EL (cell line): ENCODE data around the gene AMFR.
A peak's percentile ranks its signal among the peaks of the same experiment; 100 is the strongest.
"Not testable (repeated sequence)": the region's sequence is repeated elsewhere in the genome, so short reads cannot be mapped to it uniquely, and the experiment has no call there.

Source experiments
- DNase-seq: peaks from one replicate; pipeline ENCODE4 v3.0.0-alpha.2; 2016

AMFR gene

DNA sequence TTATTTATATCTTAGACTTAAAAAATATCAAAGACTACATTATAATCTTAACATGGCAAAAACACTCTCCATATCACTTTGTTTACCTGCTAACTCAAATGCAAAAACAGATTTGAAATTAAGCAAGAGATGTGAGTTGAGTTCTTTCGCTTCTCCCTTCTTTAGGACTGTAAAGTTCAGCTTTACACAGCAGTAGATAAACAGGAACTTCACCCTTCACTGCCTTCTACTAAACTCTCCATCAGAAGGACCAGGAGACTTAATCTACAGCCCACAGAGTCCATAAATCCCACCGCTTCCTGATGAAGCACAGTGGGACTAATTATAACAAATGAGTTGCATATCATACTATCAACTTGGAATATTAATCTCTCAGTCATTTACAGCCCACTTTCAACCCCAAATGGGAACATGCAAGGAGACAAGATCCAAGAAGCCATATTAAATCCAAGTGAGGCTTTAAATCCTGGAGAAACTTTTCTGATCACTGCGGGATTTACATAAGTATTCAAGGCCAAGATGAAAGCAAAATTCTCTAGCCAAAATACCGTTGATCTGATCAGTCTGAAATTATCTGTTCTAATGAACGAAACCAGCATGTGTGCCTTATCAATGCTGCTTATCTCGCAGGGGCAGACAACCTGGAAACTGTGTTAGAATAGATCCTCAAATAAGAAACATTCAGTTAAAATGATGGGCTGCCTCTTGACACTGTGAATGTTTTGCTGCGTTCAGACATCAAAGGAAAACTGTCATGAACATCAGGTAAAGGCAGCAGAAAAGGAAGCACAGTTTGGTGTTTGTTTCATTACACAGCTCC is 1.6 kb downstream of the AMFR start:
- no peak for DNase-seq

DNA sequence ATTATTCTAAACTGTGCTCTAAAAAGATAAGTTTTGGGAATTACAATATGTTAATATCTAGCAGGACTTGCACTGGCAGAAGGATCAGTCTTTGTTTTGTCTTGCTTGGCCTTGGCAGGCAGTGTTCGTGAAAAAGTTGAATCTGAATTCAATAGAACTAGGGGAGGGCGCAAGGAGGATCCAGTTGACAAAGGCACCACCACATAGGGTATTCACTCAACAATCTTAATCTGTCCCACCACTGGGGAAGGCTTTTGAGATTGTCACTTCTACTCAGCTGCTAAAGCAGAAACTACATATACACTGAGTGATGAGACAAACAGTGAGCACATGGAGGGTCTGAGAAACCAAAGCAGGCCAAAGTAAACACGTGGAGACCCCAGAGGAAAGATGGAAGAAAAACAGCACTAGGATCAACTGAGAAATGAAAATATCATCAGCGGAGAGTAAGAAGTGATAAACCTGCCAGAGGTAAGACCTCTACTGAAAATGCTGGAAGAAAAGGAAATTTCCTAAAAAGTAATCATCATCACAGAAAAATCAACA is 2.4 kb downstream of the AMFR start:
- DNase-seq = no peak

DNA sequence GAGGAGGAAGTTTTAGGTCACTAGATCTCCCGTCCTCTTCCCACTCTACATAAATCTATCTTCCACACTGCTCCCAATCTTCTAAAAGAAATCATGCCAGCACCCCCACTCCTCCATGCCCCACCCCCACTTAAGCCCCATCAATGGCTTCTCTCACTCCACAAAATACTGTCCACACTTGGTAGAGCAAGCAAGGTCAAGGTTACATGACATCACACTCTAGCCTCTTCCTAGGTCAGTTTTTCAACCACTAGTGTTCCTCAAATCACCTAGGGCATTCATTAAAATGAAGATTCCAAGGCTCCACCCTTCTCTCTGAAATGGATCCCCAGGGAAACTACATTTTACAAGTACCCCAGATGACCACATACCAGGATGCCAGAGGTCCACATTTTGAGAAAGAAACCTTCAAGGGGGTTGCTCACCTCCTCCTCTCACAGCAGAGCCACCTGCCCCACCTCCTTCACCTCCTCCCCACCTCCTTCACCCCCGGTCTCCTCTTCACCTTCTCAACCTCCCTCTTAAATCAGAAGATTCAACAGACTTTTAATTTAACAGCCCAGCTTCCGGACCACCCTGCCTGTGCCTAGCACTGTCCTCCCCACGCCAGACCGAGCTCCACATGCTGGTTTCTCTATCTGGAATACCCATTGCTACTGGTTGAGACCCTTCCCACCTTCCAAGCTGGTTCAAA is 3.2 kb downstream of the AMFR start:
- no peak for DNase-seq

DNA sequence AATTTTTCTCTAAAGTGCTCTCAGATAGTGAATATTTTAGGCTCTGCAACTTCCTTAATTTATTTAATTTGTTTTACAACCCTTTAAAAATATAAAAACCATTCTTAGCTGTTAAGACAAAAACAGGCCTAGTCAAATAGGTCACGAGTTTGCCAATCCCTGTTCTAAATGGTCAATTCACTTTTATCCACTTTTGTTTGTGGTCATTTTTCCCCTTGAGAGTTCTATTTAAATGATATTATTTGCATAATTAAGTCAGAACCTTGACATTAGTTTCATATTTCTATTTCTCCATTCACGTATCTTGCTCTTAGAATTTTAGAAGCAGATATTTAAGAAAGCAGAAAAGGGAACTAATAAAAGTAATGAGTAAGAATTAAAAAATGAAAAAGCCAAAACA is 4.0 kb downstream of the AMFR start:
- no peak for DNase-seq

DNA sequence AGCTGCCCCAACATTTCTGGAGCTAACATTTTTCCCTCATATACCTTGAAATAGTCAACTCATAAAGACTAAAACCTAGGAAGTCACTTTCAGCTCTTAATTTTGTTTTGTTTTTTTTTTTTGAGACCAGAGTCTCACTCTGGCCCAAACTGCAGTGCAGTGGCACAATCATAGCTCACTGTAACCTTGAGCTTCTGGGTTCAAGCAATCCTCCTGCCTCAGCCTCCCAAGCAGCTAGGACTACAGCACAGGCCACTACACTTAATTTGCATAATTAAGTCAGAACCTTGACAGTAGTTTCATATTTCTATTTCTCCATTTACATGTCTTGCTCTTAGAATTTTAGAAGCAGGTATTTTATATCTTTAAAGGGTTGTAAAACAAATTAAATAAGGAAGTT is 4.7 kb downstream of the AMFR start:
- DNase-seq = no peak

DNA sequence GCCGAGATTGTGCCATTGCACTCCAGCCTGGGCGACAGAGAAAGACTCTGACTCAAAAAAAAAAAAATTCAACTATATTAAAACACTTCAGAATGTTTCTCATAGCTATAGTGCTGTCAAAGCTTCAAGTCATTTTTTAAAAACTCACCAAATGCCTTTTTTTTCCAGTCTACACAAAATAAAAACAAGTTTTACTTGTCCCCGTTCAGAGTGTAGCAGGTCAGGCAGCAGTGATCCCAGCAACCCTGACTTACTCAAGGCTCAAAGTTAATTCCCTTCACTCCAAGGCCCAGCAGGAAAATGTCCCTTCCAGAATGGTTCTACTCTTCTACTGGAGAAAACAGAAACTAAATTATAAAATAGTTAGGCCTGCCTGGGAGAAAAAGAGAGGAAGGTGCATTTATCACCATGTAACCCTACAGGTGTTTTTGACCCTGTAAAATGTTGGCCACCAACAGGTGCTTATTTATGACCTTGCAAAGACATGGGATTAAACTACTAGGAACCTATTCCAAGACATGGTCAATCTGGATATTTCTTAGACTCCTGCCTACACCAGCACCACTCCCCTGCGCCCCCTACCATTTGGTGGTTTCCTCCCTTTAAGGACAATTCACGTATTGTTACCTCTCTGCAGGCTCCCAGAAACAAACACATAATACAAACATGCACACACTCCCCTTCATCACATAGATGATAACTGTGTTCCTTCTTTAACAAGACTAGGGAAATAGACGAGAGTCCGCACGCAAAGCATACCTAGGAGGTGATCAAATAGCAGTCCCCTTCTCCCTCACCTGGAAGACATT is 5.4 kb downstream of the AMFR start:
- DNase-seq = no peak

DNA sequence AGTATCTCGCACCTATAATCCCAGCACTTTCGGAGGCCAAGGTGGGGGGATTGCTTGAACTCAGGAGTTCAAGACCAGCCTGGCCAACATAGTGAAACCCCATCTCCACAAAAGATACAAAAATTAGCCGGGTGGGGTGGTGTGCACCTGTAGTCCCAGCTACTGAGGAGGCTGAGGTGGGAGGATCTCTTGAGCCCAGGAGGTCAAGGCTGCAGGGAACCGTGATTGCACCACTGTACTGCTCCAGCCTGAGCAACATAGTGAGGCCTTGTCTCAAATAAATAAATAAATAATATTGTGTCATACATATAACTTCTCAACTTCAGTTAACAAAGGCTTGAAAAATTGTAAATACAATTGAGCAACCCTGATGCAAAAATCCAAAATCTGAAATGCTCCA is 8.2 kb downstream of the AMFR start:
- no peak for DNase-seq

DNA sequence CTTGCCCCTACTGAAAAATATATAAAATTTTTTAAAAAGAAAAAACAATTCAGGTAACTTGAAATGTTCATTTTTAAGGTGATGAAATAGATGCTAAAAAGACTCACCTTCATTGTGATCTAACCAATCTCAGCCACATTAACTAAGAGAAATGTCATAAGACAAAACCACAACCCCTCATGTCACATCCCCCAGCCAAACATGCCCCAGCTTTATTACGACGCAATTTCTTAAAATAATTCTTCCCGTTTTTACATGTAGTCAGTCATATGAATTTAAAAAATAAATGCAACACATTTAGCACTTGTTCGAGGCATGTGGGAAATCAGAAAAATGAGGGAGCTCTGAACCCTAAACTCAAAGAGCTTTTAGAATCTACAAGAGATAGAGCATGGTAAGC is 9.5 kb downstream of the AMFR start:
- DNase-seq = no peak

DNA sequence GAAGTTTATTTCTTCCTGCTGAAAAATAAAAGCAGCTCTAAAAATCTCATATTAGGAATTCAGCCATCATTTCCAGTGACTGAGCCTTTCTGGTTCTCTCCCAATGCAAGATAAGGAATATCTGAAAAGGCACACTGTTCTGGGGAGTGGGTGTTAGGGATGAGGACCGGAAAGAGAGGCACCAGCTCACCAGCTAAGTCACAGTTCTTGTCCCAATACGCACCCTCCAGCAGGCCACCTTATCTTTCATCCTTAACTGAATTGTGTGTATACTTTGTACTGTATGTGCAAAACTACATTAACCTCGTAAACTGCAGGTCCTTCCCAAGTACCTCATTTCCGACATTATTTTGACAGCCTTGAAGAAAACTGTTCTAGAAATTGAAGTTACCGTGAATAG is 11.0 kb downstream of the AMFR start:
- DNase-seq = no peak

DNA sequence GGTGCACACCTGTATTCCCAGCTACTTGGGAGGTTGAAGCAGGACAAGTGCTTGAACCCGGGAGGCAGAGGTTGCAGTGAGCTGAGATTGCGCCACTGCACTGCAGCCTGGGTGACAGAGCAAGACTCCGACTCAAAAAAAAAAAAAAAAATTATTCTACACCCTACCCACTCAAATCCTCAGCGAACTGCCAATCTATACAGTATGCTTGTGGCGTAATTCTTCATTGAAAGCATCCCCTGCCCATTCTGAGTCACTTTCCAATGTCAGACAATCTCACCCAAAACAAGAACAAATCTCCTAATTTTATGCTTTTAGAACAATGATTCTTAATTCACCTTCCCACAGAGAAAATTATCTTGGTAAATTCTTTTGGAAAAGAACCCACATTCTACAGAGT is 12.0 kb downstream of the AMFR start:
- no peak for DNase-seq

DNA sequence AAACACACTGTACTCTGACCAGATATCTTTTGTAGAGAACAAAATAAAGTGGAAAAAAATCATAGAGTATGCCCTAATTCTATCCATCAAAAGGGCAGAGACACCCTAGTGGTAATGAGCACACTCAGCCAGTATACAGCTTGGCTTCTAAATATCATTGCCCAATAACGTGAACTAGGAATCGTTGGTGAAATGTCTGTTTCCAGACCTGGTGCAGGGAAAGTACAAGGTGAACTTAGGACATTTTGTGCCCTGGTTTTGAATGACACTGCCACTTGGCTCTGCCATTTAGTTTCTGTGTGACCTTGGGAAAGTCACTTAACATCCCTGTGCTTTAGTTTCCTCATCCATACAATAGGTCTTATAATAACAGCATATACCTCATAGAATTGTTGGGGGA is 13.7 kb downstream of the AMFR start:
- no peak for DNase-seq

DNA sequence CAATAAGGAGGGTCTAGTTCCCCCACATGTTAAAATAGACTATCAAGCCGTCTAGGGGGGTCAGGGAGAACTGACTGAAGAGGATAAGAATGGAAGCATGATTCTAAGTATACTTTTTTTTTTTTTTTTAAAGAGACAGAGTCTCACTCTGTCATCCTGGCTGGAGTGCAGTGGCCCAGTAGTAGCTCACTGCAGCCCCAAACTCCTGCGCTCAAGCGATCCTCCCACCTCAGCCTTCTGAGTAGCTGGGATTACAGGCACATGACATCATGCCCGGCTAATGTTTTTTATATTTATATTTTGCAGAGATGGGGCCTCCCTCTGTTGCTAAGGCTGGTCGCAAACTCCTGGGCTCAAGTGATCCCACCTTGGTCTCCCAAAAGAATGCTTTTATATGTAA is 14.2 kb downstream of the AMFR start:
- no peak for DNase-seq

DNA sequence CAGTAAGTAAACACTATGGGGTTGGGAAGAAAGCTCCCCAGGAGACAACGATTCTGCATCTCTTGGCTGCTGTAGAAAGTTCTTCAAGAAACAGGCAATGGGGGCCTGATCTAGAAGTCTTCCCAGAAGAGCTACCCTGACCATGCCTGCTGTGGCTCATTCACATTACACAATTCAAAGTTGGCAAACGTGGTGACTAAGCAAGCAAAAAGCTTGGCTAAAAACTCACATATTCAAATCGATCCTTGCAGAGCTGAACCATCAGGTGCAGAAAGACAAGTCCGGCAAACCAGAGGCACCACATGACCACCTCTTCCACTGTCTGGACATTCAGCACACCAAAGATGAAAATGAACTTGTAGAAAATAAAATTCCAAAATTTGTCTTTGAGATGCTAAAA is 16.1 kb downstream of the AMFR start:
- peak; percentile 56 for DNase-seq

DNA sequence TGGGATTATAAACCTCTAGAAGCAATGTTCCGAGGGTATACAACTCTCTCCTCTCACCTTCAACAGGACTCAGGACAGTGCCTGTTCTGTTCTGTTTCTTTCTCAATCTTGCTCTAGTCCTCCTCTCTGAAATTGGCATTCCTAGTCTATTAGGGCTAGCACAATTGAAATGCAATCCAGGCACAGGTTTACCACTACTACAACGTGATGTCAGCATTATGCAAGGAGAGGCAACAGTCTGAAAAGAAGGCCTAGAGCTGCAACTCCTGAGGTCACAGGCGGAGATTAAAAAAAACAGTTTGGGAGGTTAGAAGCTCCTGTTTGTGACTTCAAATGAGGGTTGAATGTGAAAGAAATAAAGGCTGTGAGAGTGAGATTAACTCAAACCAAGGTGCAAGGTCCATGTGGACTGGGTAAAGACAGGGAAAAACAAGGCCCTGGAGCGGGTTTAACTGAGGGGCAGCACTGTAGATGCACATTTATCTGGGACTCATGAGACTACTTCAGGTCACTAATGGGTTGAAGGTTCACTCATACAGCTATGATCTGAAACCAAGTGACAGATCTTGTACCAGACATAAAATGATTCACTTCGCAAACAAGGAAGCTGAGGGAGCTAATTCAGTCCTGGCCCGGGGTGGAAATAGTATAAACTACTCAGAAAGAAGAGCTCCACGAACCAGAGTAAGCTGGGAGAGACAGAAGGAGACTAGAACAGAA is 16.8 kb downstream of the AMFR start:
- DNase-seq = no peak

DNA sequence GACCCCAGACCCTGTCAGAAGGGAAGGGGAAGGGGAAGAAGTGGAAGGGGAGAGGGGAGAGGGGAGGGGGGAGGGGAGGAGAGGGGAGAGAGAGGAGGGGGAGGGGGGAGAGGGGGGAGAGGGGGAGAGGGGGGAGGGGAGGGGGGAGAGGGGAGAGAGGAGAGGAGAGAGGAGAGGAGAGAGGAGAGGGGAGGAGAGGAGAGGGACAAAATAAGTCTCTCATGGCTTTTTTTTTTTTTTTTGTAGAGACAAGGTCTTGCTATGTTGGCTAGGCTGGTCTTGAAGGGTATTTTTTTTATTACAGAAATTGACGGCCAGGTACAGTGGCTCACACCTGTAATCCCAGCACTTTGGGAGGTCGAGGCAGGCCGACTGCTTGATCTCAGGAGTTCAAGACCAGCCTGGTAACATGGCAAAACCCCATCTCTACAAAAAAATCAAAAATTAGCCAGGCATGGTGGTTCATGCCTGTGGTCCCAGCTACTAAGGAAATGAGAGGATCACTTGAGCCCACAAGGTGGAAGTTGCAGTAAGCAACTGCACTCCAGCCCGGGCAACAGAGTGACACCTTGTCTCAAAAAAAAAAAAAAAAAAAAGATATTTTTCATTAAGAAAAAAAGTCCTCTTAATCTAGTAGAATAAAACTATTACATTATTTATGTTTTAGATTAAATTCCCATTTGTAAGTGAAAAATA is 19.2 kb downstream of the AMFR start:
- no peak for DNase-seq

DNA sequence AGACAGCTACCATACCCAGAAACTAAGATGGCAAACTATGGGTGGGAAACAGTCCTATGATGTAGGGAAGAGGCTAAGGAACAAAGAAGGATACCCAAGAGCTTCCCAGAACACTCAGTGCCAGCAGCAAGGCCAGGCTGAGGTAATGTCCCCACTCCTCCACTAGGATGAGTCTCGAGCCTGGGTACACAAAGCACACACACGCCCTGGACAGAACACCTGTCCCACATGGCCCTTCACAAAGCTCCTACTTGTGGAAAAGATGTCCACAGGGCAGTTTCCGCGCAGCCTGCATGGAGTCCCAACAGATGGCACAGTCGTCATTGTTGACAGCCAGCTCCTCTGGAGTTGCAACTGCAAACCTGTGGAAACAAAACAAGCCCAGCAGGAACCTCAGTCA is 23.9 kb downstream of the AMFR start:
- no peak for DNase-seq

DNA sequence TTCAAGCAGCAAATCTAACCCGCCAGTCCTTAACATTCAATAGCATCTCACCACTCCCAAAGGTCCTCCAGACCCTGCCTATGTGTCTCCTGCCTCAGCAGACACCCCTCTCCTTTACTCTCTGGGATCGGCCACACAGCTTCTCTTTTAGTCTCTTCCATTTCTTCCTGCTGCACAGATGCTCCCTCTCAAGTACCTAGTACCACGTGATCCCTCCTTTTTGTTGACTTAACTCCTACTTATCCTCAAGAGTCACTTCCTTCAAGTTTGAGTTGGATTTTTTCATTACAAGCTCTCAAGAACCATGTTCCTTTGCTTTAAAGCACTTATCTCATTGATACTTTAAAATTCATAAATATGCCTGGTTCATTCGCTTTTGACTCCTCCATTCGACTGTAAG is 24.9 kb downstream of the AMFR start:
- DNase-seq = no peak

DNA sequence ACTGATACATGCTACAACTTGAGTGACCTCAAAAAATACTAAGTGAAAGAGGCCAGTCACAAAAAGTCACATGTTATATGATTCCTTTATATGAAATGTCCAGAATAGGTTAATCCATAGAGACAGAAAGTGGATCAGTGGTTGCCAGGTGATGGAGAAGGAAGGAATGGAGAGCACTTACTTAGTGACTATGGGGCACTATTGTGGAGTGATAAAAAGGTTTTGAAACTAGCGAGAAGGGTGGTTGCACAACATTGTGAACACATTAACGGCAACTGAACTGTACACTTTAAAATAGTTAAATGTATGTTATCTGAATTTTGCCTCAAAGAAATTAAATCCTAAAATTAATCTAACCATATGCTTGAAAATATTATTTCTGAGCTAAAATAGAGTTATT is 25.9 kb downstream of the AMFR start:
- DNase-seq = no peak

DNA sequence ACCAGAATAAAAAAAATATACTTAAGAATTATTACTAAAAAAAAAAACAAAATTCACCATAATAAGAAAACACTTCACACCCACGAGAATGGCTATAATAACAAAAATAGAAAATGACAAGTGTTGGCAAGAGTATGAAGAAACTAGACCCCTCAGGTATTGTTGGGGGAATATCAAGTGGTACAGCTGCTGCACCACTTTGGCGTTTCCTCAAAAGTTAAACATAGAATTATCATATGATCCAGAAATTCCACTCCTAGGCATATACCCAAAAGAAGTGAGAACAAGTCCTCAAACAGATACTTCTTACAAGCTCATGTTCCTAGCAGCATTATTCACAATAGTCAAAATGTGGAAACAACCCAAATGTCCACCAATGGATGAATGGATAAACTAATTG is 26.3 kb downstream of the AMFR start:
- no peak for DNase-seq

DNA sequence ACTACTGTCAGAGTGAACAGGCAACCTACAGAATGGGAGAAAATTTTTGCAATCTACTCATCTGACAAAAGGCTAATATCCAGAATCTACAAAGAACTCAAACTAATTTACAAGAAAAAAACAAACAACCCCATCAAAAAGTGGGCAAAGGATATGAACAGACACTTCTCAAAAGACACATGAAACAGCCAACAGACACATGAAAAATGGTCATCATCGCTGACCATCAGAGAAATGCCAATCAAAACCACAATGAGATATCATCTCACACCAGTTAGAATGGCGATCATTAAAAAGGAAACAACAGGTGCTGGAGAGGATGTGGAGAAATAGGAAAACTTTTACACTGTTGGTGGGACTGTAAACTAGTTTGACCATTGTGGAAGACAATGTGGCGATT is 28.6 kb downstream of the AMFR start:
- not testable (repeated sequence) for DNase-seq

DNA sequence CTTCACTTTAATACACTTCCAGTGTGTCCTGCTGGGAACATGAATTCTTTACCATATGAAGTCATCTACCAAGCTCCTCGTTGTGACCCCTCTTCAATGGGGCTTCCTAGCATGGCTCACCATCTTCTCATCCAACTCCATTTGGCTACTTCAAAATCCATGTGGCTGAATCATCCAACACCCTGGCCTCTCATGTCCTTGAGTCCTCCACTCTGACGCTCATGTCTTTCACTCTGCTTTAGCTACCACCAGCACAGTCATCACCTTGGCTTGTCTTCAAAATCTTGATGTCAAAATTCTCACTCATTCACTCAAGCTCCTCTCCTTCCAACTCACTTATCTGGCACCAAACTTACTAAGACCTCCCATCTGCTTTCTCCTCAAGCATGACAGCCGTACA is 35.8 kb downstream of the AMFR start:
- DNase-seq = peak; percentile 100

DNA sequence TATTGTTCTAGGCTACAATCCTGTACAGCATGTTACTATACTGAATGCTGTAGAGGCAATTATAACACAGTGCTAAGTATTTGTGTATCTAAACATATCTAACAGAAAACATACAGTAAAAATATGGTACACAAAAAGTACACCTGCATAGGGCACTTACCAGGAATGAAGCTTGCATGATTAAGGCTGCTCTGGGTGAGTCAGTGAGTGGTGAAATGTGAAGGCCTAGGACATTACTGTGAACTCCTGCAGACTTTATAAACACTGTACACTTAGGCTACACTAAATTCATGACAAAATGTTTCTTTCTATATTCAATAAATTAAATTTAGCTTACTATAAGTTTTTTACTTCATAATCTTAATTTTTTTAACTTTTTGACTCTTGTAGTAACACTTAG is 37.1 kb downstream of the AMFR start:
- DNase-seq = peak; percentile 59
